Measurements from ENCODE around the gene PLXNA4.

PLXNA4 gene

DNA sequence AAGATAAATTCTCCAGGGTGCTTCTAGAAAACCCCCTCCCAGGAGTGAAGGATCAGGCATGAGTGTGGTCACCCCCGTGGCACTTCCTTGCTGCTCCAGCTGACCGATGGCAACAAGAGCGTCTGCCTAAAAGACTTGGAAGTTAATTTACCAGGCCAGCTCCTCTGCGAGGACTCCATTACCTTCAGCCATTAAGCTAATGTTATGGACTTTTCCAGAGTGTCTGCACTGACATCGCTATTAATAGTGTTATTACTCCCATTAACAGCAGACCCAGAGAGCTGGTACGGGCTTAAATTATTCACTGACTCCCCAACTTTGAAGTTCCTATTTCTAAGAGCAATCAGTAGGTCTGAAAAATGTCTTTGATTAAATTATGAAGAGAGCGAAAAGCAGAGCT is 345.8 kb downstream of the PLXNA4 start:
- Histone ChIP-seq H4K20me1 (ENCODE audit: insufficient read depth, low read length) (no peaks in the 10 kb centered on the region), H3K4me3 (ENCODE audit: low read depth, low read length, poor library complexity, severe bottlenecking) (no peak overlapping the region), H3F3A (ENCODE audit: insufficient read depth, low read length) (no peaks in the 10 kb centered on the region), H3K9me2 (ENCODE audit: low read depth, low read length) (no peaks in the 10 kb centered on the region), H3K4me2 (ENCODE audit: low read length) (no peak overlapping the region), H3K4me1 (ENCODE audit: insufficient read depth, low read length, severe bottlenecking) (no peaks in the 10 kb centered on the region), H3K9me3 (ENCODE audit: low read length) (no peaks in the 10 kb centered on the region), H2AFZ (ENCODE audit: low read length) (no peak overlapping the region), H3K27ac (ENCODE audit: low read depth, low read length, poor library complexity, severe bottlenecking) (no peak overlapping the region), H3K27me3 (ENCODE audit: insufficient read depth, low read length) (no peaks in the 10 kb centered on the region), H3K36me3 (ENCODE audit: insufficient read depth, low read length) (no peaks in the 10 kb centered on the region), H3K79me2 (ENCODE audit: insufficient read depth, low read length) (no peaks in the 10 kb centered on the region), H3K9ac (ENCODE audit: low read length) (no peak overlapping the region)
- TF ChIP-seq CTCF (IDR thresholded peaks at IDR 0.05; ENCODE audit: low read length) (no peak), EZH2 (IDR thresholded peaks at IDR 0.05; ENCODE audit: borderline replicate concordance, low read length) (no peak)

GRCh38 chr7:132228240-132228639 is 348.0 kb downstream of the PLXNA4 start:
- no peaks in the 10 kb centered on the region for H3K79me2 ChIP-seq (ENCODE audit: insufficient read depth, low read length)
- no peaks in the 10 kb centered on the region for H3F3A ChIP-seq (ENCODE audit: insufficient read depth, low read length)
- H2AFZ ChIP-seq (ENCODE audit: low read length) = no peak overlapping the region
- H4K20me1 ChIP-seq (ENCODE audit: insufficient read depth, low read length) = no peaks in the 10 kb centered on the region
- no peaks in the 10 kb centered on the region for H3K9me2 ChIP-seq (ENCODE audit: low read depth, low read length)
- no peak overlapping the region for H3K27ac ChIP-seq (ENCODE audit: low read depth, low read length, poor library complexity, severe bottlenecking)
- no peaks in the 10 kb centered on the region for H3K27me3 ChIP-seq (ENCODE audit: insufficient read depth, low read length)
- H3K9ac ChIP-seq (ENCODE audit: low read length) = no peak overlapping the region
- TF ChIP-seq EZH2 (IDR thresholded peaks at IDR 0.05; ENCODE audit: borderline replicate concordance, low read length) = no peak
- no peak for TF ChIP-seq CTCF (IDR thresholded peaks at IDR 0.05; ENCODE audit: low read length)
- H3K4me3 ChIP-seq (ENCODE audit: low read depth, low read length, poor library complexity, severe bottlenecking) = no peak overlapping the region
- H3K4me1 ChIP-seq (ENCODE audit: insufficient read depth, low read length, severe bottlenecking) = peaks cover 4% of the 10 kb centered on the region
- no peaks in the 10 kb centered on the region for H3K36me3 ChIP-seq (ENCODE audit: insufficient read depth, low read length)
- no peak overlapping the region for H3K4me2 ChIP-seq (ENCODE audit: low read length)
- no peaks in the 10 kb centered on the region for H3K9me3 ChIP-seq (ENCODE audit: low read length)

- H3K9ac ChIP-seq (ENCODE audit: low read length) = no peak overlapping the region
- H3K4me3 ChIP-seq (ENCODE audit: low read depth, low read length, poor library complexity, severe bottlenecking) = no peak overlapping the region
- H4K20me1 ChIP-seq (ENCODE audit: insufficient read depth, low read length) = no peaks in the 10 kb centered on the region
- H3K27me3 ChIP-seq (ENCODE audit: insufficient read depth, low read length) = no peaks in the 10 kb centered on the region
- peaks cover 4% of the 10 kb centered on the region for H3K4me1 ChIP-seq (ENCODE audit: insufficient read depth, low read length, severe bottlenecking)
- no peaks in the 10 kb centered on the region for H3K9me2 ChIP-seq (ENCODE audit: low read depth, low read length)
- no peaks in the 10 kb centered on the region for H3F3A ChIP-seq (ENCODE audit: insufficient read depth, low read length)
- no peaks in the 10 kb centered on the region for H3K36me3 ChIP-seq (ENCODE audit: insufficient read depth, low read length)
- no peak overlapping the region for H3K4me2 ChIP-seq (ENCODE audit: low read length)
- H2AFZ ChIP-seq (ENCODE audit: low read length) = no peak overlapping the region
- no peaks in the 10 kb centered on the region for H3K9me3 ChIP-seq (ENCODE audit: low read length)
- TF ChIP-seq EZH2 (IDR thresholded peaks at IDR 0.05; ENCODE audit: borderline replicate concordance, low read length) (no peak), CTCF (IDR thresholded peaks at IDR 0.05; ENCODE audit: low read length) (no peak)
- H3K27ac ChIP-seq (ENCODE audit: low read depth, low read length, poor library complexity, severe bottlenecking) = no peak overlapping the region
- H3K79me2 ChIP-seq (ENCODE audit: insufficient read depth, low read length) = no peaks in the 10 kb centered on the region
These were observed 349.3 kb downstream of the PLXNA4 start for GRCh38 chr7:132226957-132227290.
